Muscle layer of colon (tissue), 2 donors: ENCODE measurements around the gene ALK.

Source experiments
- H3K27ac ChIP-seq: one replicate; pipeline ENCODE4 v1.7.0; 2013; ENCODE audit warnings: low read depth, mild to moderate bottlenecking, low read length, moderate library complexity
- H3K27me3 ChIP-seq, 2 donors: one replicate each; pipeline ENCODE4 v1.7.0; 2013; ENCODE audit warnings: low read length in 2 of 2, mild to moderate bottlenecking in 2 of 2; ENCODE audit not compliant: insufficient read depth in 2 of 2, control insufficient read depth in 1 of 2
- H3K36me3 ChIP-seq: one replicate; pipeline ENCODE4 v1.7.0; 2013; ENCODE audit warnings: mild to moderate bottlenecking, low read length; ENCODE audit not compliant: insufficient read depth
- H3K4me1 ChIP-seq: one replicate; pipeline ENCODE4 v1.7.0; 2013; ENCODE audit warnings: mild to moderate bottlenecking, low read length; ENCODE audit not compliant: insufficient read depth
- H3K4me3 ChIP-seq, 2 donors: one replicate each; pipeline ENCODE4 v1.7.0; 2013; ENCODE audit warnings: low read length in 2 of 2, low read depth in 1 of 2, mild to moderate bottlenecking in 1 of 2, moderate library complexity in 1 of 2
- H3K9ac ChIP-seq: one replicate; pipeline ENCODE4 v1.7.0; 2013; ENCODE audit warnings: low read length
- H3K9me3 ChIP-seq: one replicate; pipeline ENCODE4 v1.7.0; 2013; ENCODE audit warnings: mild to moderate bottlenecking, low read length
- donor health status: abdominal sarcoma.
- donor health status: Adenocarcinoma of cecum.

ALK gene

DNA sequence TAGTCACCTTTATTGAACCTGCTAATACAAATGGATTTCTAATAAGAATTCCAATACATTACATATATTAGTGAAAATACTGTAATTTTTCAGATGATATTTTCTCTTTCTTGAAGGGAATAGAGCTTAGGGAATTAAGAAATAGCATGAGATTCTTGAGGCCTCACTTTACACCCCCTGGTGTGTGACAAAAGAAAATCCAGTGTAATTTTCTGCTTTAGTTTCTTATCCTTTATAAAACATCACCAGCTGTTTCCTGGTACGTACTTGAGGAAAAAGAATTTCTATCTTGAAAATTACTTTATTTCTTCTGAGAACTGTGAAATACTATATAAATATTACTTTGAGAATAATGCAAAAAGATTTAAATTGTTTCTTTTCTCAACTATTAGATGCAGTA lies 734.6 kb downstream of the ALK start:
- H3K4me3 ChIP-seq, result no peak overlapping the region
- H3K36me3 ChIP-seq, result peaks cover 8% of the 10 kb centered on the region
- no peaks in the 10 kb centered on the region for H3K4me1 ChIP-seq
- no peak overlapping the region for H3K9ac ChIP-seq
- H3K27me3 ChIP-seq, result no peaks in the 10 kb centered on the region
- no peak overlapping the region for H3K27ac ChIP-seq
- H3K9me3 ChIP-seq, result no peaks in the 10 kb centered on the region

DNA sequence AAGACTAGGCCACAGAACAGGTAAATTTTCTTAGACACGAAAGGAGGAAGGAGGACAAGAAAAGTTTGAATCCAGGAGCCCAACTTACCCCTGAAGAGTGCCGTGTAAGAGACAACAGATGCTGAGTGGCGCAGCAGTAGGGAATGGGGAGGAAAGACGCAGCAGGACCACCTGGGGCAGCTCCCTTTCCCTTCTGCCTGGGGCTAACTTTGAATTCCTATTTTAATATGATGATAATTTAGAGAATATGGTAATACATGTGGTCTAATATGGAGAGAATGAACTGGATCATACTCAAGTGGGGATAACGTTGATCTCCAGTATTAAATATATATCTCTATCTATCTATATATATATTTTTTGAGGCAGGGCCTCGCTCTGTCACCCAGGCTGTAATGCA lies 736.9 kb downstream of the ALK start:
- H3K9ac ChIP-seq, result no peak overlapping the region
- H3K36me3 ChIP-seq, result peaks cover 14% of the 10 kb centered on the region
- no peaks in the 10 kb centered on the region for H3K9me3 ChIP-seq
- H3K4me1 ChIP-seq, result no peaks in the 10 kb centered on the region
- H3K27me3 ChIP-seq, result no peaks in the 10 kb centered on the region
- H3K4me3 ChIP-seq, result no peak overlapping the region
- no peak overlapping the region for H3K27ac ChIP-seq

DNA sequence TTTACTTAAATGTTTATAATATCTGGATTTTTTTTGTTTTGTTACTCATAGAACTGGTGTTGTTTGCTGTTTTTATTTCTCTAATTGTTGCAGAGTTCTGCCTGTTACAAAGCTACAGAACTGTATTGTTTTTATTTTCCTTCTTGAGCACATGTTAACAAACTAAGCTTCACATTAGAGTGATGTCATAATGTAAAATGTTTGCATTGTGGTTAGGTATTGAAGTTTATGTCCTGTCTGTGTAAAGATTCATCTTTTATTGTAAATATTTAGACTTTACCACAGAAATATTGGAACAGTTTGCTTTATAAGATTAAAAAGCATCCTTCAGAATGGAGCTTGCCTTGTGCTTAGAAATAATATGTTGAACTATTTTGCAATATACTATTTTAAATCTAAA lies 738.5 kb downstream of the ALK start:
- Histone ChIP-seq H3K4me1 (no peaks in the 10 kb centered on the region), H3K36me3 (peaks cover 14% of the 10 kb centered on the region), H3K27ac (no peak overlapping the region)

DNA sequence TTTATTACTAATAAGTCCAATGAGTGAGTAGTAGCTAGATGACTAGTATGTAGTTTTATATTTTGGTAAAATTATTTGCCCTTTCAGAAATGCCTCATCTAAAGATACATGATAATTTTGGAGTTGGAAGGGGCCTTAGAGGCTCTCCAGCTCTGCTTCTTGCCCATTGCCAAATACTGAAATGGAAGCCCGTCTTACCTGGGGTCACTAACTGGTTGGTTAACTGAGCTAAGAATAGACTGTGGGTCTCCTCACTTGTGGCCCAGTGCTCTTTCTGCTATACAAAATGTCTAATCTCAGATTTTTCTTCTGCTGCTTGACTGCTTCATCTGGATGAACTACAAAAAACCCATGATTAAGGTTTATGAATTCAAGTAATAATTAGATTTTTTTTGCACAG lies 739.1 kb downstream of the ALK start:
- H3K27ac ChIP-seq, result no peak overlapping the region
- no peak overlapping the region for H3K9ac ChIP-seq
- H3K4me1 ChIP-seq, result no peaks in the 10 kb centered on the region
- H3K4me3 ChIP-seq, result no peak overlapping the region
- no peaks in the 10 kb centered on the region for H3K9me3 ChIP-seq
- H3K36me3 ChIP-seq, result peaks cover 14% of the 10 kb centered on the region
- no peaks in the 10 kb centered on the region for H3K27me3 ChIP-seq

More for the DNA sequence above, 738.5 kb downstream of the ALK start:
- H3K9ac ChIP-seq, result no peak overlapping the region
- H3K4me3 ChIP-seq, result no peak overlapping the region
- H3K9me3 ChIP-seq, result no peaks in the 10 kb centered on the region
- H3K27me3 ChIP-seq, result no peaks in the 10 kb centered on the region

DNA sequence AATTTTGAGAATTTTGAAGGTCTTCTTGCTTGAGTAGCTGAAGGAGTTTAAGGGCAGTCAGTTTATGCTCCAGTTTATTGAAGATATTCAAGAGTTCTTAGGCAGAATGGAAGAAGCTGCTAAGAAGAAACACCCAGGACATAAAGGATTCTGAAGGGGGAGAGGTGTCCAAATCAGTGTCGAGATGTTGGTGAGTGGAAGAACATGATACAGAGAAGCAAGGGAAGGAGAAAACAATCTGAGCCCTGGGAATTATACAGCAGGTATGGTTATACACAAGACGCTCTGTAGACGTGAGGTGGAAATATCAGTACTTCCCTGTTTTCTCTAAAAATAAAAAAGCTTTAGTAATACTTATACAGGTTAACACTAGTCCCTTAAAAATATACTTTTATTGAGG lies 746.0 kb downstream of the ALK start:
- Histone ChIP-seq H3K9me3 (no peaks in the 10 kb centered on the region), H3K36me3 (peaks cover 7% of the 10 kb centered on the region), H3K27ac (no peak overlapping the region), H3K4me3 (no peak overlapping the region), H3K27me3 (no peaks in the 10 kb centered on the region), H3K4me1 (no peaks in the 10 kb centered on the region), H3K9ac (no peak overlapping the region)

DNA sequence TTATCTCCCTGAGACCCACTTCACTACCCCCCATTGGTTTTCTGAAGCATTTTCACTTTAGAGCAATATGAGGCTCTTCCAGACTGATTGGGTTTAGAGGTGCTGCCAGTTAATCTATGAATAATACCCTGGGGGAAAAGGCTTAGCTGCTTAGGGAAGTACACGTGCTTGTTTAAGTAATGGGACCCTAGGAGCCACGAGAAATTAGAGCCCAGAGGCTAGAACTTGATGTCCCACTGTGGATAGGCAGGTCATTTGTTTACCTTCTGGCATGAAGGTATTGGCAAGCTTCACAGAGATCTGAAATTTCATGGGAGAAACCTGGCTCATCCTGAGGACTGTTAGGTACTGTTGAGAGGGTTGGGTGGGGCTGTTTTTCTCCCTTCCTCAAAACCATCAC lies 746.4 kb downstream of the ALK start:
- no peaks in the 10 kb centered on the region for H3K4me1 ChIP-seq
- H3K36me3 ChIP-seq, result peaks cover 7% of the 10 kb centered on the region
- no peaks in the 10 kb centered on the region for H3K9me3 ChIP-seq

DNA sequence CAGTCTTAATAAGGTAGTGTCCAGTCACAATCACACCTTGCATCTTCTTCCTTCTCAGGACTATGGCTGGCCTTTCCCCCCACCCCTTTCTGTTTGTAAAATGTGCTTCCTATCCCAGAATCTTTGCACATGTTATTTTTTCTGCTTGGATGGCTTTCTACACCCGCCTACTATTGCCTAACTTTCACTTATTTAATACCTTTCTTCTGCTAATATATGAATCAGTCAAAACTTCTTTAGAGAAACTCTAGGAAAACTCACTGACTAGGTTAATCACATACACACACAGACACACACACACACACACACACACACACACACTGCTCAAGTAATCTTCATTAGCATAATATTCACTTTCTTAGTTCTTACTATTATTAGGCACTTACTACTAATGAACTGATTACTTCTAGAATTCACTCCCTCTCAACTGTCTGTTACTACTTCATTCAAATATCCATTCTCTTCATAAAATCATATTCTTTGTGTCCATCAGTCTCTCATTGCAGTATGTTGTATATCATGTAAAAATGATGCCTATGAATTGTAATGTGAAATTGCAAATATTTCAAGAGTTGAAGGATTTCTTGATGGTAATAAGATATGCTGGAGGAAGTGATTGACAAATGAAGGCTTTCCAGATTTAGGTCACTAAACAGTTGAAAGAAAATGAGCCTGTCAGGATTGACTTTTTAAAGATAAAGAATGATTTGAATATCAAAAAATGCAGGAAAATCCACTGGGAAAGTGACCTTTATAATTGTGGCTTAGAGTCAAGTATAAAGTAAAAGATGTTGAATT lies 754.9 kb downstream of the ALK start:
- Histone ChIP-seq H3K27me3 (no peaks in the 10 kb centered on the region), H3K27ac (no peak overlapping the region), H3K4me1 (no peaks in the 10 kb centered on the region), H3K9ac (no peak overlapping the region), H3K36me3 (peaks cover 39% of the 10 kb centered on the region), H3K9me3 (no peaks in the 10 kb centered on the region), H3K4me3 (no peak overlapping the region)

More for the DNA sequence above, 746.4 kb downstream of the ALK start:
- Histone ChIP-seq H3K27me3 (no peaks in the 10 kb centered on the region), H3K9ac (no peak overlapping the region), H3K4me3 (no peak overlapping the region), H3K27ac (no peak overlapping the region)

DNA sequence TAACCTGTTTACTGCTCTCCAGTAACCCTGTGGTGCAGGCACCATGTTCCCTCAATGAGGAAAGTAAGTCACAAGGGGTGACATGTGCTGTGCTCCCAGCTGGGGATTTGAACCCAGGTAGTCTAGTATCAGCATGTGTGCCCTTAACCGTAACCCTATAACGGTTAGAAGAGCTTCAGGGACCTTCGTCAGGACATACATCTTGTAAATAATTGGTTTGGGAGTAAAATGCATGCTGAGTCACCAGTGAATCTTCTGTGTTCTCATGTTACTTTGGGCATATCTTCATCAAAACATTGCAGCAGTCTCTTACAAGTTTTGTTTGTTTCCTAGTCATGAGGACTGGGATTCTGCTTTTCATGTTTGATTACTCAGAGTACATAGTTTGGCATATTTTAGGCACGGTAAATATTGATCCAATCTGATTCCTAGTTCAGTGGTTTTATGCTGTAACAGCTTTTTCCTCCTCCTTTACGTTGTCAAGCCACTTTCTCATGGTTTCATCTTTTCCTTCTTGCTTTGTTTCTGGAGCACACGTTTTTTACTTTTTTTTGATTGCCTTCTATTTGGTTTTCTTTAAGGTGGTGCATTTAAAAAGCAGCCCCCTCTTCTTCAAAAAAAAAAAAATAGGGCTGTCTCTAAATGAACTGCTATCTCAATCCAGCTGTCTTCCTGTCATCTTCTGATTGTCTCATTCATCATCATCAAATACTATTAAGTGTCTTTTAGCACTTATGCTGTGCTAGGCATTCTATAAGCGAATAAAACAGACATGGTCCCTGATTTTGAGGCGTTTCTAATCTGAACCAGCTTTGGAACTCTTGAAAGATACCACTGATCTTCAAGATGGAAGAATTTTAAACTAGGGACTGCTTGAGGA lies 755.8 kb downstream of the ALK start:
- H3K4me3 ChIP-seq, result no peak overlapping the region
- H3K27ac ChIP-seq, result no peak overlapping the region
- H3K27me3 ChIP-seq, result no peaks in the 10 kb centered on the region
- no peak overlapping the region for H3K9ac ChIP-seq
- H3K36me3 ChIP-seq, result peaks cover 43% of the 10 kb centered on the region
- H3K9me3 ChIP-seq, result no peaks in the 10 kb centered on the region
- H3K4me1 ChIP-seq, result no peaks in the 10 kb centered on the region

DNA sequence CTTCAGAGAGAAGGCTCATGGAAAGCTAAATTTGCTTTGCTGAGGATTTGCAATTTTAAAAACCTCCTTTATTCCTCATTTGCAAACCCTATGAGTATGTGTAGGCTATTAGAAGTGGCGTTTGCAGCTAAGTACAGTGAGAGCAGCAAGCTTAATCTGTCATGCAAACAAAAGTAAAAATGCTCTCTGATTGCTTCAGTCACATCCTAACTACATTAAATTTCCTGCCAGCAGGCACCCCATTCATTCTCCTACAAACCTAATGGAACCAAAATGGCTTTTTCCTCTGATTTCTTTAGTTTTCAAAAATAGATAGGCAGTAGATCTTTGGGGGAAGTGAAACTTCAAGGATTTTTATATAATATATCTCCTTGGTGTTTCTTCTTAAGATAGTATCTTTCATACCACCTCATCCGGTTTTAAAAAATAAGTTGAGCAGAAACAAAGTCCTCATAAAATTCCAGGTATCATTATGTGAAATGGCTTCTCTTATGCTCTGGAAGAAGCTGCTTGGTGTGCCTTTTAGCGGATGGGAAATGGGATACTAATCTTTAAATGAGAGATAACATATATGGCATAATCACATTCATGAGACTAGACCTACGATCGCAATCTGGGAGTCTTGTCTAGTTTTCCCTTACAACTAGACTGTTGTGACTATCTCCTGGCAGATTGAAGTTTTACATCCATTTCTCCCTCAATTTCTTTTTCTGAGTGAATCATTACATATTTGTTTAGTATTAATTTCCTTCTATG lies 757.1 kb downstream of the ALK start:
- H3K27me3 ChIP-seq, result no peaks in the 10 kb centered on the region
- no peak overlapping the region for H3K4me3 ChIP-seq
- H3K9ac ChIP-seq, result no peak overlapping the region
- H3K36me3 ChIP-seq, result peaks cover 48% of the 10 kb centered on the region
- no peak overlapping the region for H3K27ac ChIP-seq
- H3K9me3 ChIP-seq, result no peaks in the 10 kb centered on the region
- no peaks in the 10 kb centered on the region for H3K4me1 ChIP-seq

DNA sequence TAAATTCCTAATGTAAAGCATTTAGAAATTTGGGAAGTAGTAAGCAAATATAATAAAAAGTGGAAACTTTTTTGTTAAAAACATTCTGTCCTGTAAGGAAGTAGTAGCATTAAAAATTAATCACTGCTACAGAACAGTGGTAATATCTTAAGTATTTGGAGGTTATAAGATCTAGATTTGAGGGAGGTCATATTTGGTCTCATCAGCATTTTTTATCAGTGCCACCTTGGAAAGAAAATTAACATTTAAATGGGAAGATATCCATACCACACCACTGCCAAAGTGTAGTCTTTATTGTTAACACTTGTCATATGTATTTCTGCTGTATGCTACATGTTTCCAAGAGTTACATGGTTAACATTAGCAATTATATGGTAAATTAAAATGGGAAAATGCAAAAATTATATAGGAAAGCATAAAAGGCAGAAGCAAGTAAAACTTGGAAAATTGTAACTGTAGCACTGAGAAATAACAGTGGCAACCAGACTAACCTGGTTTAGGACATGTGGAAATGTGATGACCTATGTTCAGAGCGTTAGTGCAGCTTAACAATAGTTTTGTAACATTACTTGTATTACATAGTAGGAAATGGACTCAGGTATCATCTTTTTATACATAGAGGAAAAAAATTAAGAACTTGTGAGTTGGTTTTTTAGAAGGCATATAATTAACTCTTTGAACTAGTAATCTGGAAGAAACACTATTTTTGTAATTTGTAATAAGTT lies 759.0 kb downstream of the ALK start:
- Histone ChIP-seq H3K4me1 (no peaks in the 10 kb centered on the region), H3K9ac (no peak overlapping the region), H3K27me3 (no peaks in the 10 kb centered on the region), H3K9me3 (no peaks in the 10 kb centered on the region), H3K27ac (no peak overlapping the region), H3K4me3 (no peak overlapping the region), H3K36me3 (peaks cover 45% of the 10 kb centered on the region)

DNA sequence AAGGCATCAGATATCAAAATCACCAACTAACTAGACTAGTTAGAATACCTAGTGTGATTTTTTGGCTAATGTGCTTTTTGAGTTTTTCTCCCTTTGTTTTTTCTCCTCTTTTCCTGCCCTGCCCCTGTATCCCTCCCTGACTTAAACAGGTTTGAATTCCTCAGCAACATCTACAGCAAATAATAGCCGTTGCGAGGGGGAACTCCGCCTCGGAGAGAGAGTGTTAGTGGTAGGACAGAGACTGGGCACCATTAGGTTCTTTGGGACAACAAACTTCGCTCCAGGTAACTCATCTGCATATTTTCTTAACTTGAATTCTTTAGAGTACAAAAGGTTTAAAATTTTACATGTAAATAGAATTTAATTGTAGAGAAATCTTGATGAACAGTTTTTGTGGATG lies 761.2 kb downstream of the ALK start:
- H3K27ac ChIP-seq, result no peak overlapping the region
- no peaks in the 10 kb centered on the region for H3K27me3 ChIP-seq
- no peak overlapping the region for H3K4me3 ChIP-seq
- no peaks in the 10 kb centered on the region for H3K4me1 ChIP-seq
- peaks cover 47% of the 10 kb centered on the region for H3K36me3 ChIP-seq
- H3K9me3 ChIP-seq, result no peaks in the 10 kb centered on the region
- no peak overlapping the region for H3K9ac ChIP-seq
